CD4-positive, CD25-positive, alpha-beta regulatory T cell (primary cell): ENCODE data around the gene TIMM10. TPM values are rescaled to one million over a fixed set of nuclear protein-coding genes. Genes with fewer than 3 reads are reported as not detected.
A peak's percentile ranks its signal among the peaks of the same experiment; 100 is the strongest.

Experiments
- ATAC-seq, 2 donors: fragments of 150-1000 bp; cut with Tn5 transposase; one replicate each; pipeline ENCODE4 v1.10.0; 2021; ENCODE audit warnings: low read depth in 2 of 2, moderate number of reproducible peaks in 2 of 2, moderate library complexity in 1 of 2
- DNase-seq, 3 donors: peaks; one replicate each; pipeline versions ENCODE4 v3.0.0 to v3.0.0-alpha.2; 2012 to 2022; ENCODE audit warnings: mixed read lengths in 1 of 3
- H3K27ac ChIP-seq: one replicate; pipeline ENCODE4 v1.7.0; 2013; ENCODE audit warnings: mild to moderate bottlenecking, low read length; ENCODE audit not compliant: insufficient read depth, poor library complexity, severe bottlenecking
- H3K27me3 ChIP-seq: one replicate; pipeline ENCODE4 v1.7.0; 2013; ENCODE audit warnings: low read length; ENCODE audit not compliant: control insufficient read depth, insufficient read depth
- H3K36me3 ChIP-seq: one replicate; pipeline ENCODE4 v1.7.0; 2013; ENCODE audit warnings: mild to moderate bottlenecking, low read length, moderate library complexity; ENCODE audit not compliant: control insufficient read depth, insufficient read depth
- H3K4me1 ChIP-seq: 2 replicates; pipeline ENCODE4 v1.7.0; 2013; ENCODE audit warnings: mild to moderate bottlenecking, low read length; ENCODE audit not compliant: insufficient read depth, control insufficient read depth, poor library complexity, severe bottlenecking
- H3K4me3 ChIP-seq: one replicate; pipeline ENCODE4 v1.7.0; 2013; ENCODE audit warnings: low read depth, mild to moderate bottlenecking, low read length, moderate library complexity
- H3K9me3 ChIP-seq, 2 experiments: 1 replicate in 1 of 2; 2 replicates in 1 of 2; pipeline ENCODE4 v1.7.0; 2013; ENCODE audit warnings: low read length in 2 of 2, mild to moderate bottlenecking in 1 of 2, moderate library complexity in 1 of 2; ENCODE audit not compliant: control insufficient read depth in 2 of 2
- H3K27ac Mint-ChIP-seq, 3 donors: one replicate each; pipeline ENCODE4 v1.8.0; 2020 to 2022; ENCODE audit warnings: mild to moderate bottlenecking in 3 of 3, mixed read lengths in 3 of 3, moderate library complexity in 2 of 3
- H3K27me3 Mint-ChIP-seq: one replicate; pipeline ENCODE4 v1.8.0; 2022; ENCODE audit warnings: mild to moderate bottlenecking, mixed read lengths
- H3K36me3 Mint-ChIP-seq: one replicate; pipeline ENCODE4 v1.8.0; 2020; ENCODE audit warnings: mixed read lengths
- H3K4me1 Mint-ChIP-seq, 4 donors: one replicate each; pipeline ENCODE4 v1.8.0; 2020 to 2022; ENCODE audit warnings: mixed read lengths in 4 of 4, mild to moderate bottlenecking in 1 of 4
- H3K4me3 Mint-ChIP-seq, 4 donors: one replicate each; pipeline ENCODE4 v1.8.0; 2020 to 2022; ENCODE audit warnings: mild to moderate bottlenecking in 4 of 4, mixed read lengths in 4 of 4, moderate library complexity in 3 of 4
- H3K9me3 Mint-ChIP-seq, 7 donors: one replicate each; pipeline ENCODE4 v1.8.0; 2020 to 2022; ENCODE audit warnings: mixed read lengths in 7 of 7, mild to moderate bottlenecking in 3 of 7, moderate library complexity in 2 of 7
- polyA plus RNA-seq, 4 donors: library from polyadenylated mRNA; unstranded; fragments of 300-500 nt; fragmentation: Illumina TruSeq; gene quantifications; one replicate each; pipeline ENCODE4 v1.2.3, GENCODE V29; 2021
- total RNA-seq: library from RNA; stranded (reverse); gene quantifications from one replicate; pipeline ENCODE4 v1.2.3, GENCODE V29; 2022

The TIMM10 gene
- total and polyA plus RNA-seq, 5 donors from 2014 or later = 21.2 to 84.7 (median 57.0) TPM

GRCh38 chr11:57566005-57566904, 35.7 kb upstream of the TIMM10 start:
- Histone ChIP-seq H3K4me3 (peak overlapping the region; percentile 98), H3K27me3 (no peaks in the 10 kb centered on the region), H3K27ac (peak overlapping the region; percentile 86), H3K4me1 (peaks cover 47% of the 10 kb centered on the region), H3K9me3 (no peaks in the 10 kb centered on the region), H3K36me3 (peaks cover 10% of the 10 kb centered on the region)
- Mint-ChIP-seq H3K4me1 (peaks cover 10 to 68% (median 47%) of the 10 kb centered on the region in 4 donors), H3K9me3 (peaks cover 0 to 1% (median 0%) of the 10 kb centered on the region in 7 donors), H3K27me3 (no peaks in the 10 kb centered on the region), H3K36me3 (peaks cover 14% of the 10 kb centered on the region), H3K27ac (peak overlapping the region; percentile 96 to 98 (median 97)), H3K4me3 (peak overlapping the region; percentile 96 to 98 (median 96))
- ATAC-seq (peak; percentile 33 to 41), DNase-seq (peak; percentile 17 to 79 (median 42))

- Histone ChIP-seq H3K4me1 (peaks cover 41% of the 10 kb centered on the region), H3K27me3 (no peaks in the 10 kb centered on the region), H3K9me3 (no peaks in the 10 kb centered on the region), H3K36me3 (peaks cover 40% of the 10 kb centered on the region), H3K4me3 (no peak overlapping the region), H3K27ac (no peak overlapping the region)
- peaks cover 10 to 69% (median 43%) of the 10 kb centered on the region in 4 donors for H3K4me1 Mint-ChIP-seq
- H3K4me3 Mint-ChIP-seq = peak overlapping the region in 3 of 4 donors; percentile 14 to 84 (median 61)
- ATAC-seq = no peak
- H3K27ac Mint-ChIP-seq = peak overlapping the region; percentile 52 to 84 (median 81)
- H3K9me3 Mint-ChIP-seq = no peaks in the 10 kb centered on the region
- DNase-seq = no peak
- no peaks in the 10 kb centered on the region for H3K27me3 Mint-ChIP-seq
- peaks cover 26% of the 10 kb centered on the region for H3K36me3 Mint-ChIP-seq
Measured at GRCh38 chr11:57562596-57562995, 32.0 kb upstream of the TIMM10 start.

GRCh38 chr11:57560146-57560545, 29.6 kb upstream of the TIMM10 start:
- H3K27ac ChIP-seq = no peak overlapping the region
- no peak overlapping the region for H3K4me3 Mint-ChIP-seq
- H3K4me1 Mint-ChIP-seq = peaks cover 13 to 53% (median 33%) of the 10 kb centered on the region in 4 donors
- no peak overlapping the region for H3K4me3 ChIP-seq
- H3K27me3 ChIP-seq = no peaks in the 10 kb centered on the region
- no peaks in the 10 kb centered on the region for H3K9me3 Mint-ChIP-seq
- peaks cover 62% of the 10 kb centered on the region for H3K36me3 ChIP-seq
- H3K27ac Mint-ChIP-seq = no peak overlapping the region
- ATAC-seq = no peak
- no peak for DNase-seq
- peaks cover 29% of the 10 kb centered on the region for H3K36me3 Mint-ChIP-seq
- H3K9me3 ChIP-seq = no peaks in the 10 kb centered on the region
- peaks cover 23% of the 10 kb centered on the region for H3K4me1 ChIP-seq
- no peaks in the 10 kb centered on the region for H3K27me3 Mint-ChIP-seq

DNA sequence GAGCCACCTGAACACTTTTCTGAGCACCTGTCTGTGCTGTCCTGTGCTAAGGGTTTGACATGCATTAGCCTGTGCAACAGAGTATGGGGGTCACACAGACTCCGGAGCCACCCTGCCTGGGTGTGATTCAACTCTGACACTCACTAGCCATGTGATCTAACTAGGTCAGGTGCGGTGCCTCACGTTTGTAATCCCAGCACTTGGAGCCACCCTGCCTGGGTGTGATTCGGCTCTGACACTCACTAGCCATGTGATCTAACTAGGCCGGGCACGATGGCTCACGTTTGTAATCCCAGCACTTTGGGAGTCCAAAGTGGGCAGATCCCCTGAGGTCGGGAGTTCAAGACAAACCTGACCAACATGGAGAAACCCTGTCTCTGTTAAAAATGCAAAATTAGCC, 25.5 kb upstream of the TIMM10 start:
- H3K27me3 Mint-ChIP-seq = no peaks in the 10 kb centered on the region
- peaks cover 3 to 15% (median 7%) of the 10 kb centered on the region in 4 donors for H3K4me1 Mint-ChIP-seq
- Histone ChIP-seq H3K4me1 (no peaks in the 10 kb centered on the region), H3K27ac (no peak overlapping the region), H3K9me3 (no peaks in the 10 kb centered on the region), H3K27me3 (no peaks in the 10 kb centered on the region), H3K4me3 (no peak overlapping the region), H3K36me3 (peaks cover 89% of the 10 kb centered on the region)
- H3K4me3 Mint-ChIP-seq = no peak overlapping the region
- H3K9me3 Mint-ChIP-seq = no peaks in the 10 kb centered on the region
- H3K36me3 Mint-ChIP-seq = peaks cover 29% of the 10 kb centered on the region
- no peak for DNase-seq
- H3K27ac Mint-ChIP-seq = no peak overlapping the region
- no peak for ATAC-seq

GRCh38 chr11:57555393-57555792, 24.8 kb upstream of the TIMM10 start:
- no peaks in the 10 kb centered on the region for H3K27me3 Mint-ChIP-seq
- H3K27ac Mint-ChIP-seq = peak overlapping the region in 1 of 3 donors; percentile 33
- H3K36me3 Mint-ChIP-seq = peaks cover 27% of the 10 kb centered on the region
- H3K4me1 Mint-ChIP-seq = peaks cover 0 to 10% (median 5%) of the 10 kb centered on the region in 4 donors
- H3K4me3 Mint-ChIP-seq = peak overlapping the region in 1 of 4 donors; percentile 2
- no peaks in the 10 kb centered on the region for H3K4me1 ChIP-seq
- no peaks in the 10 kb centered on the region for H3K27me3 ChIP-seq
- DNase-seq (no peak), ATAC-seq (no peak)
- no peak overlapping the region for H3K4me3 ChIP-seq
- H3K9me3 Mint-ChIP-seq = no peaks in the 10 kb centered on the region
- H3K36me3 ChIP-seq = peaks cover 92% of the 10 kb centered on the region
- H3K9me3 ChIP-seq = no peaks in the 10 kb centered on the region
- no peak overlapping the region for H3K27ac ChIP-seq

DNA sequence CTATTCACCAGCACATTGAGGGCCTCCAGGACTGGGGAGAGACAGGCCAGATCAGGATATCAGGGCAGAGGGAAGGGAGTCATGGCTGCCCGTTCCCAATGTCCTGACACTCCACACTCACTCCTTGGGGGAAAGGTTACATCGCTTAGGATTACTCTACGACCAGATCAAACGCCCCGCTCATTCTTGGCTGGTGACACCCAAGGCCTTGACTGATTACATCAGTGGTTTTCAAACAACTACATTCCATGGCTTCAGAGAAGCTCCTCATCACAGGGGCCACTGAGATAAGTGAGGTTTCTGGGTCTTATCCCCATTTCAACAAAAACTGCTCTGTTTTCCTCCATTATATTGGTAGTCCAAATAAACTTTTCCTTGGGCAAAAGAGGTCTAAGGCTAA, 21.9 kb upstream of the TIMM10 start:
- Mint-ChIP-seq H3K36me3 (peaks cover 31% of the 10 kb centered on the region), H3K27me3 (no peaks in the 10 kb centered on the region), H3K9me3 (no peaks in the 10 kb centered on the region), H3K4me1 (peaks cover 0 to 7% (median 3%) of the 10 kb centered on the region in 4 donors), H3K27ac (peak overlapping the region in 2 of 3 donors; percentile 60 to 63), H3K4me3 (no peak overlapping the region)
- DNase-seq (no peak), ATAC-seq (no peak)
- Histone ChIP-seq H3K4me1 (no peaks in the 10 kb centered on the region), H3K27me3 (no peaks in the 10 kb centered on the region), H3K36me3 (peaks cover 82% of the 10 kb centered on the region), H3K9me3 (no peaks in the 10 kb centered on the region), H3K27ac (no peak overlapping the region), H3K4me3 (no peak overlapping the region)

- Histone ChIP-seq H3K27ac (no peak overlapping the region), H3K4me1 (no peaks in the 10 kb centered on the region), H3K9me3 (no peaks in the 10 kb centered on the region), H3K36me3 (peaks cover 77% of the 10 kb centered on the region), H3K27me3 (no peaks in the 10 kb centered on the region), H3K4me3 (no peak overlapping the region)
- Mint-ChIP-seq H3K27ac (peak overlapping the region in 2 of 3 donors; percentile 31 to 60), H3K27me3 (no peaks in the 10 kb centered on the region), H3K4me1 (peaks cover 0 to 7% (median 3%) of the 10 kb centered on the region in 4 donors), H3K9me3 (no peaks in the 10 kb centered on the region), H3K36me3 (peaks cover 31% of the 10 kb centered on the region), H3K4me3 (no peak overlapping the region)
- DNase-seq = no peak
- ATAC-seq = no peak
Measured at GRCh38 chr11:57551941-57552340, 21.4 kb upstream of the TIMM10 start.
